CD4-positive, alpha-beta T cell treated with Interleukin-6 for 4 hours (primary cell): ENCODE results near the gene MID1.

Experiments
- DNase-seq: peaks from one replicate; pipeline ENCODE4 v3.0.0-alpha.2; 2020; ENCODE audit warnings: mixed read lengths

MID1 gene

DNA sequence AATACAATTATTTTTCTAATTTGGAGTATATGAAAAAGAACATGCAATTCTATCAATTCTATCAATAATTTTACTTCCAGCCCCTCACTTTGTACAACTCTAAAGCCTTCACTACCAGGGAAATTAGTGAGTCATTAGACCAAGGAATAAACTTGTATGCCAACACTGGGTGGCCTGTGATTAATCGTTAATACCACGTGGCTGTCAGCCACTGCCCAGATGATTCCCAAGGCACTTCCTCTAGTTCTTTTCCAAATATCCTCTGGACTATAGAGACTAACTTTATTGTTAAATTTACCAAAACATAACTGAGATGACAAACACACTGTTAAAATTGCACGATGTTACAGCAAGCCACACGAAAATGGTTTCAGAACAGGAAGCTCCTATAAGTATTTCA is 45.7 kb downstream of the MID1 start:
- DNase-seq = no peak

DNA sequence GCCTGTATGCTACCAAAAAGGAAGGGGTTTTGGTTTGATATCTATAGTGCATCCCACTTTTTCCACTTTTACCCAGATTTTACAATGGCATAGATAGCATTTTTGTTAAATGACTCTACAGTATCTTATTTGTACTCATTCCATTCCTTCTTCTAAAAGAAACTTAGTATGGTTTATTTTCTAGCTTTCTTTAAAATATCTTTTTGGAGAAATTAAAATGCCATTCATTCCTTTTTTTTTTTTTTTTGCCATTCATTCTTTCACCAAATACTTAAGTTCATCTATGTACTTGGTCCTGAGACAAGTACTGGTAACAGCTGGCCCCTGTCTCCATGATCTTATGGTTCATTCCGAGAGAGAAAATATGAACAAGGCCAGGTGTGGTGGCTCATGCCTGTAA is 49.1 kb downstream of the MID1 start:
- DNase-seq = no peak

DNA sequence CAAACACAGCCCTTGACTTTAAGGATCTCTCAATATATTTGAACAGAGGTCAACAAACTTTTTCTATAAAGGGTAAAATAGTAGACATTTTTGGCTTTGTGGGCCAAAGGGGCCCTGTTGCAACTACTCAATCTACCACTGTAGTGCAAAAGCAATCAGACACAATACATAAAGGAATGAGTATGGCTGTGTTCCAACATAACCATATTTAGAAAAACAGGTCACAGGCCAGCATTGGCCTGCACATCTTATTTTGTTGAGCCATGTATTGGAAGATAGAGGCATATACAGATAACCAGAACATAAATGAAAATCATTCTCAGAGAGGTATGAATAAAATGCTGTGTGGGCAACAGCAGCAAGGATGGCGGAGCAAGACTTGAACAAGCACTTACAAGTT is 49.8 kb downstream of the MID1 start:
- no peak for DNase-seq

DNA sequence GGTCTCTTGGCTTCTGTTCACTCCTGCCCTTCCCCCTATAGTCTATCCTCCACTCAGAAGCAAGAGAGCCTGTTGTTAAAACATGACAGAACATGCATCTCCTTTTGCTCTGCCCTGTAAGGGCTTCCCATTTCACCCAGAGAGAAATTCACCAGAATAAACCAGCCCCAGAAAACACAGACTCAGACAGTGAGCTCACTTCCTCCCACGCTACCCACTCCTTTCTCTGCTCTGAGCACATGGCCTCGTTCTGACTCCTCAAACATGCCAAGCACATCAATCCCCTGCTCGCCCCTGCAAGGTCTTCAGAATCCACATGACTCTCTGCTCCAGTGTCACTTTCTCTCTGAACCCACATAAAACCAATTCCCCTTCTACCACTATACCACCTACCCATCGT is 50.4 kb downstream of the MID1 start:
- no peak for DNase-seq

DNA sequence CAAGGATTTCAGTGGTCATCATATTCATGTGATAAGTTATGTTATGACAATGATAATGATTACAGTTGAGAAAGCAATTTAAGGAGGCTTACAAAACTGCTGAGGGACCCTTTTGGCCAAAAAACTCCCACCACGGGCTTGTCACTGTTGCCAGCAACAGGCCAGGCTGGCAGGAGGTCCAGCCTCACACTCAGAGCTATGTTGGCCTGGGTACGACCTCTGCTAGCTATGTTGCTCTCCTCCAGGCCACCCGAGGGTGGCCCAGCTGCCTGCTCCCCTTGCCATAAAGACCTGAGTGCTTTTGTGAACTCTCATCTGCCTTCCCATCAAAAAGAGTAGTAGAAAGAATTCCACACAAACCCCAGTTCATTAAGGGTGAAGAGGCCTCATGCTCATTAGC is 52.0 kb downstream of the MID1 start:
- DNase-seq = no peak

DNA sequence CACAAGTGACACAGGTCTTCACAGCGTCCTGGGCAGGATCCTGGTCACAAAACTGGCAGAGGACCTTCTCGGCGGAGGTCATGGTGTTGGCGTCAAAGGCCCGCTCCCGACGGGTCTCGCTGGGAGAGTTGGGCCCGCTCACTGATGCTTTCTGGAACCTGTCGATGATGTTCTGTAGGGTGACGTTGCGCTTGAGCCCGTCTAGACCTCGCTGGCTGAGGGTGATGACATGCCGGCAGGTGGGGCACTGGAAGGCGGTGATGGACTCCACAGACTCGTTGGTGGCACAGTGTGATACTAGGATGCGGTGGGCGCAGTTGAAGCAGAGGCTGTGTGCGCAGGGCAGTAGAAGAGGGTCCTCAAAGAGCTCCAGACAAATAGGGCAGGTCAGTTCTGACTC is 53.2 kb downstream of the MID1 start:
- DNase-seq = no peak

DNA sequence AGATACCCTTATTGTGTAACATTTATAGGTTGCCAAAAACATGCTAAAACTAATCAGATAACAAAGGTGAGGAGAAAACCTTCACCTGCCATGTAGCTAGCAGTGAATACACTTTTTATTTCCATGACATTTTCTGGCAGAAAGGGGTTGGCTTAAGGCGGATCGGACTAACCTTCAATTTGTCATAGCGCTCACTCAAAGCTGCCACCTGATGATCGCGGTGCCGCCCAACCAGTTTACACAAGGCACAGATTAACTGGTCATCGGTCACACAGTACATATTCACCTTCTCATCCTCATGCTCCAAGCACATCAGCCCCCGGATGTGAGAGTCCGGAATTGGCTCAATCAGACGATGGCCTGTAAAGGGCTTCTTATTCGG is 53.7 kb downstream of the MID1 start:
- DNase-seq = no peak

DNA sequence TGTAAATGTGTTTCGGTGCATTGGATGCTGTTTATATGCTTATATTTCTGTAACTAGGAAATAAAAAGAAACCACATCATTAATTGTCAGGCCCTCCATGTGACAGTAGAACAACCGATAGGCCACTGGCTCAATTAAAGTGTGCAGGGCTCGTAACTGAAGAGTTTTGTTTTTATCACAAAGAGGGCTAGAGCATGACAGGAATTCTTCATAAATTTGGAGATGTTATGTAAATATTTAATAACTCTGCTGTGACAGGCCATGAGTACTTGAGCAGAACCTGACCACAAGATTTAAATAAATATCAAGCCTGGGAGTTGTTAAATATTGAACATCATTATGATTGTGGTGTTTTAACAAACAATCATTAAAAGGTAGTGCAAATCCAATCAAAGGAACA is 55.9 kb downstream of the MID1 start:
- no peak for DNase-seq

DNA sequence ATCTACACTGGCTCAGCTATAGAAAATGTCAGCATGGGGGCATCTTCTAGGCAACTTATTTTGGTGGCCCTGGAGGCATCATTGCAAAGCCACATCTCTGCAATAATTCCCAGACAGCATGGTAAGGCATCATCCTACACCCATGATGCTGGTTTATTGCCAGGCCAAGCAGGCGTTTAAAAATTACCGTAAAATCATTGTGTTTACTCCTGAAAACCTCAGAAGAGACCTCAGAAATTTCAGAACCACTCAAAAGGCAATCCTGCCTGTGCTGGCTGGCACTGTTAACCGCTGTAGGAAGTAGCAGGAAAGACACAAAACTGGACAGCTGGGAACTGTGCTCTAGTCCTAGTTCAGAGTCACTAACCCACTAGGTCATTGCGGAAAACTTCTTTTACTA is 63.2 kb downstream of the MID1 start:
- no peak for DNase-seq

DNA sequence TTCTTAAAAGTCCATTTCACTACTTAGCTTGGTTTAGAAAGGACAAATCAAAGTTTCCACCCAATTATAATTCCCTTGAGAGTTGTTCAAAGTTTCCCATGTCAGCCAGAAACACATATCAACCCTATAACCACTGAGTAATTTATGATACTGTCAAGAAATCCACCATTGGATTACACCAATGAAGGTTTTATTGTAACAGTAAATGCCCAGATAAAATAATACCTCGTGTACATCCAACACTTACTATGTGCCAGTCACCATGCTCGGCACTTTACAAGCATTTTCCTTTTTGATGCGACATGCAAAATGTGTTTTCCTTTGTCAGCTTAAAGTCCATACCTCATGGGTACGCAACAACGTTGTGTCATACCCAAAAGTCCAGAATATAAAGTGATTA is 64.0 kb downstream of the MID1 start:
- no peak for DNase-seq

DNA sequence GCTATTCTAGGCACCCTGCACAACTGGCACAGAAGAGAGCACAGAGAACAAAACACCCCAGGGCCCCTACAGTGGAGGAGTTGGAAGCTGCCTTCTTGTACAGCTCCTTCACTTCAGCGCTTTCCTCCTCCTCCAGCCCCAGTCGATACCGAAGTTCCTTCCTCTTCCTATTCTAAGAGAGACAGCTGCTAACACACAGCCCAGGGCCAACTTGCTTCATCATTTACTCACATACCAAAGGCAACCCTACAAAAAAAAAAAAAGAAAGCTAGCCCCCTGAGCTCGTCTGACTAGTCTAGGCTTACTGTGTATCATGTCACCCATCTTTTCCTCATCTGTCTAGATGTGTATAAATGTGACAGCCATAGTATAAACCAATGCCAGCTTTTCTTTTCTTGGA is 64.5 kb downstream of the MID1 start:
- DNase-seq = no peak

DNA sequence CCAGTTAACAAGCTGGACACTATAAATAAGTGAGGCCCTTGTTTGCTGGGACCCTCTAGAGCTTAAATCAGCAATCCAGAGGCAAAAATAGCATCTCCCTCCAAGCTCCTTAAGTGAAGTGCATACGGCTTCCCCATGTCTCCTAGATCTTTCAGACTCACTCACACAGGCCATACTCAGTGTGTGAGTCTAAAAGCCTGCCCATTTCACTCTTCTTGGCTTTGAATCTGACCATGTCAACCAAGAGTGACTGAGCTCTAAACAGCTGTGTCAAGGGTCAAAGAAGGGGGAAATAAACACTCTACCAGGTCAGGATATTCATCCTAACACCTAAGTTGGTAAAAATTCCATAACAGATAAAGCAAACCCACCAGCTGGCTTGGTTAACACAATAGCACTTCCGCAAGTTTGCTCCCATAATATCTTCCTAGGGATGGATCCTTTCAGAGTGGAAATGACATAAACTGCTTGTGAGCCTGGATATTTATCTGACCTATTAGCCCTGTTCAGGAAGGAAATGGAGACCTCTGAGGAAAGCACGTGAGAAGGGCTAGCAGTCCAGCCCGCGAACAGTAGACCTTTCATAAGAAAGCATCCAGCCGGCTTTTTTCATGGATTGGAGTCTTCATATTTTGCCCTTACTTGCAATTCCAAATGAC is 65.6 kb downstream of the MID1 start:
- no peak for DNase-seq

DNA sequence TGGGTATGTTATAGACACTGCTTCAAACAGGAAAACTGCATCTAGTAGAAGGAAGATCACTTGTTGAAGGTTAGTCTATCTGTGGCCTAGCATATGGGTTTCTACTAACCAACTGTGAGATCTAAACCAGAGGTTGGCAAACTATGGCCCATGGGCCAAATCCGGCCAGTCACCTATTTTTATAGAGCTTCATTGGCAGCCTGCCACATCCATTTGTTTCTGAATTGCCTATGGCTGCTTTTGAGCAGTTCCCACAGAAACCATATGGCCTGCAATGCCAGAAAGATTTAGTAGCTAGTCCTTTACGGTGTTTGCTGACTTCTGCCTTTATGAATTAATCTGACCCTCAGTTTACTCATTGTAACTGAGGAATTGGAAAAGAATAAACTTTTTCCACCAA is 71.1 kb downstream of the MID1 start:
- no peak for DNase-seq

DNA sequence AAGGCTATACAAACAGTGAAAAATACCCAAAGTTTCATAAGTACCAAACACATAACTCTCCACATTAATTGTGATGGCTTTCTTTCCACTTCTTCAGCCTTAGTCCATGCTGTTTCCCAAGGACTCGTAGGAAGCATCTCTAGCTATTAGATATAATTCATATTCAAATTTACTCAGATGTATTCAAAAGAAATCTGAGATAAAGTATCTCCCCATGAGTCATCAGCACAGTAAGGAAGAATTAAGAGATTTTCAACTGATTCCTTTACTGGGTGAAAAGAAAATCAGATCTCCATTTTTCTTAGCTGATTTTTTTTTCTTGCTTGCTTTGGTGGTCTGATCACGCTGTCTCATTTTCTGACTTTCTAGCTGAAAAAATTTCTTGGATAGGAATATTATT is 71.7 kb downstream of the MID1 start:
- no peak for DNase-seq

DNA sequence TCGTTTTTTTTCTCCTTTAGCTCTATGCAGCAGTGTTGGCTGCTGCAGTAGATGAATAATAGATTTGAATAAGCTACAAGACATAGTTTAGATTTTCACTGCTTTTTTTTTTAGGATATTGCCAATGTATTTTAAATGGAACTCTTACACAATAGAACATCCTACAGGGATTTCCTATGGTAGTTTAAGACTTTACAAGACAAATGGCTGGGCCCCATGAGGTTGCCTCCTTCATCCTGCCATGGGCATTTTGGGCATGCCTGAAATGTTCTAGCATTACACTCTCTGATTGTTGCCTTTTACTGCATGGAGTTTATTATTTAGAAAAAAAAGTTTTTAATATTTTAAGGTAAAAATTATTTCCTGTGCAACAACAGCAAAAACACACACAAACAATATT is 74.5 kb downstream of the MID1 start:
- no peak for DNase-seq

DNA sequence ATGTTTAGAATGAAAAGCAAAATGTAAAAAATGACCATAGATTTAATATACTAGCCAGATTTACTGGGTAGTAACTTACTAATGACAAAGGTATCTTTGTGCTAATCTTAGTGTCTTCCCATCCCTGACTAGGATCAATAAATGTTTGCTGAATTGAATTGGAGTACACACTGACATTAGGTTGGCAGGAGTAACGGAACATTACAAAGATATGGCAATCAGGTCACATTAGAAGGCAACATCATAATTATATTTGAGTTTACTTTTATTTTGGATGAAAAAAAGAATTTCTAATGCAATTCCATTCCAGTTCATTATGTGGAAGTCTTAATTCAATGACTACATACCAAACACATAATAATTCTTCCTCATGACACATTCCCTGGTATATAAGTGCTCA is 77.8 kb downstream of the MID1 start:
- no peak for DNase-seq

DNA sequence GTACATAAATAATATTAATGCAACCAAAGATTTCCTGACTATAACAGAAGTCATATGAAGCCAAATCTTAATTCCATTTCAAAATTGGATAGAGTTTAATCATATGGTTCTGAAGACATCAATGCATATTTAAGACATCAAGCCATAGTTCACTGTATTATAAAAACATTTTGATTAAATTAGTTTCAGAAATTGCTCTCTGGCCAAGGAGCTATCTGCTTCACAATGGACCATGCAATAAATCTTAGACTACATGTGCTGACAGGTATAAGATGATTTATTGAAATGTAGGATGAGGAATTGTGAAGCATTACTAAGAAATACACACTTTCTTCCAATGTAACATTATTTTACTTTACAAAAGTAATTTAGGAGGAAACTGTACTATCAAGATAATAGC is 81.6 kb downstream of the MID1 start:
- no peak for DNase-seq

DNA sequence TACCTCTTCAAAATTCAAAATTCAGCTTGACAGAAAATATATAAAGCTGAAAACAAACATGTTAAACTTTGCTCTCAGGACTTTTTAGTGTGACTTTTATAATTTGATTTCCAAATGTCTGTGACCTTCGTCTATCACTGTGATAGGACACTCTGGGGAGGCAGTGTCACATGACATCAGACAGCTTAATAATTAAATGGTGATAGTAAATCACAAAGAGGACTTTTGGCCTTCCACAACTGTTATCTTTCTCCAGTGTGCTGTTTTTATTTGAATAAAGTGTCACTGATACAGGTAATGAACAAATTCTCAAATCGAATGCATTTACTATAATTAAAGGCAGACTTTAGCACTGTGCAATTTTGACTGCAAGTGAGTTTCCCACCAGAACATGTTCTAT is 83.1 kb downstream of the MID1 start:
- DNase-seq = no peak

DNA sequence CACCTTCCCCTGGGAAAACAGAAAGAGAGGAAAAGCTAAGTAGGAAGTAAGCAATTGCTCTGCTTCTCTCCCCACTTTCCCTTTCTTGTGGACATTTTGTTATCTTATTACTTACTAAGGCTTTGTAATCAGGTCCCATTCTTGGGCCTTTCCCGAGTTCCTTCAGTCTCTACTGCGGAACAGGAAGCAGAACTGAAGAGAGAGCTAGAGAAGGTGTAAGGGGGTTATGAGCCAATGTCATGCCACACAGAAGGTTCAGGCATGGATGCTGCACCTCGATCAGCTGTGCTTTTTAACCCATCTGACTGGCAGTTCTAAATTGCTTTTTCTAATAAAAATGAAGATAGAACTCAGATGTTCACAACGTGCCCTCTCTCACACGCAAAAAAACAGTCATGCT is 83.6 kb downstream of the MID1 start:
- no peak for DNase-seq

DNA sequence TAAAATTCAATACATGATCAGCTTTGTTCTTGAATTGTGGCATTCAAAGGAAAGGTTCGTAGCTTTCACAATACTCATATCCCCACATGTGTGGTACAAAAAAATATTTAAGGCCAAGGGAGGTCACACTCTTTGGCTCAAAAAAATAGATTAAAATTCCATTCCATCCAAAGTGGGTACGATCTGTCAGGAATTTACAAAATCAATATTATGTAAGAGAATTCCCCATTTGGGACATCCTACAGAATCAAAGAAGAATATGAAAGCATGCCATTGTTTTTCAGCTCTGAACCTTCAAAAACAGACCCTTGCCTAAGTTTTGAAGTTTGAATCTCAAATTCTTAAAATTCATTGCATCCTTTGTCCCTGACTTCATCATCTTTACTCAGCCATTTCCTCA is 85.8 kb downstream of the MID1 start:
- no peak for DNase-seq

DNA sequence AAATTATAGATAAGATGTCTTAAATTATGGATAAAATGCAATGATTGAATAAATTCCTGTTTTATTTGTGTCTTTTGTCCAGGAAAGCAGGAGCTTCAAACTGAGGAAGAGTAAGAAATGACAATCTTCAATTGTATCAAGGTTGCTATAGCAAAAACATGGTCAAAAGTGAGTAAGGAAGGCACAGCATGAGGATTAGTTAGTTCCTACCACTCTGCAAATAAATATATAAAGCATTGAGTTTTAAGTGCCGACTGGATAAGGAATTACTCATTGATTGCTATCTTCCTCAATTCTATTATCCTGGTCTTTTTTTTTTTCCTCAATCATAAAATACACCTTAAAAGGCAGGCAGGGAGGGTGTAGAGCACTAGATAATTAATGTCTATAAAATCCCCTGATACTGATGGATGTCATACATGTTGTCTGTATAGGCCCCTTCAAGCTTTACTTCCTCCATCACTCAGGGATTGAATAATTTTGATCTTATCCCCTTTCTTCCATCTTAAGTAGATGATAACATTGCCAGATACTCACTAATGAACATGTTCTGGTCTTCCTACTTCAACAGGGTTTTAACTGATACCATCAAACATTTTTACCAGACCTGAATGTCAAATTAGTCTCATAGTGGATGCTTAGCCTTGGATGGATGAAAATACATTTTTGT is 86.6 kb downstream of the MID1 start:
- DNase-seq = no peak

DNA sequence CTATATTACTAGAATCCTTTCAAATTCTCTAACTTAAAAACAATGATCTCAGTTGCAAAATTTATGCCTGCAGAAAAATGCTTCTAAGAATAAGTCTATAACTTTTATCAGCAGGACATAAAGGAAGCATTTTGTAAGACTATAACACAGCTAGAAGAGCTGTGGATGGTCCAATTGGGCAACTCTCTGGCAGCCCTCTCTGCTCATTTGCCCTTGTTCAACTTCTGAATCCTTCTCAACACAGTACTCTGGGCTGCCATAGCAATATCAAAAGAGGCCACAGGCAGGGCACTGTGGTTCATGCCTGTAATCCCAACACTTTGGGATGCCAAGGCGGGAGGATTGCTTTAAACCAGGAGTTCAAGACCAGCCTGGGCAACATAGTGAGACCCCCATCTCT is 88.5 kb downstream of the MID1 start:
- DNase-seq = no peak

DNA sequence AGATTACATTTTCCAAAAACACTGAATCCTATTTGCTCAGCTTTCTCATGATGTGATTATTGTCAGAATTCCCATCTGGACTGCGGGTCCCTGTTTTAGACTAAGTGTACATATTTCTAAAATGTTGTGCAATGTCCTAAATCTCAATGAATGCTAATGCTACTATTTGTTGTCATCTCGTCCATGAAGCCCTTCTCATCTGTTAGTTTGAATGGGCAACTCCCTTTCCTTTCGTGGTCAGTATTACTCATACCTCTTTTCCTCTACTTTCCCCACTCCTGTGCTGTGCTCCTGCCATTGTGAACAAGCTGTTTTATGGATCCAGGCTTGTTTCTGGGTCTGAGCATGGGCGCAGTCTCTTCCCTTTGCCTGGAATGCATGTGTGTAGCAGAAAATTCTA is 91.0 kb downstream of the MID1 start:
- DNase-seq = no peak

DNA sequence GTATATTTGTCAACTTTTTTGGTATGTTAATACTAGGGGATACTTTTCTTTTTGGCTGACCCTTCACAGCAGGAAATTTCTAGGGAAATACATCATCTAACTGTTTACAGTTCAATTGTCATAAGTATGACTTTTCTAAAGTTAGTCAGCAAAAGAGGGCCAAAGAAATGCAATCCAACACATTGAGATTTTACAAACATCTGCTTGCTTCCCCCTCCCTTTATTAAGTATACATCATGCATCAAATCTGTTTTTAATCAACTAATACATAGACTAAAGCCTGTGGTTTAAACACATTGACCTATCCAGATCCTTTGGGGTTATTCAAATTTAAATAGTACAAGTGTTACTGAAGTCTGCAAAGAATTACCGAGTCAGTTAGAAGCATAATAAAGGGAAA is 93.9 kb downstream of the MID1 start:
- DNase-seq = no peak

DNA sequence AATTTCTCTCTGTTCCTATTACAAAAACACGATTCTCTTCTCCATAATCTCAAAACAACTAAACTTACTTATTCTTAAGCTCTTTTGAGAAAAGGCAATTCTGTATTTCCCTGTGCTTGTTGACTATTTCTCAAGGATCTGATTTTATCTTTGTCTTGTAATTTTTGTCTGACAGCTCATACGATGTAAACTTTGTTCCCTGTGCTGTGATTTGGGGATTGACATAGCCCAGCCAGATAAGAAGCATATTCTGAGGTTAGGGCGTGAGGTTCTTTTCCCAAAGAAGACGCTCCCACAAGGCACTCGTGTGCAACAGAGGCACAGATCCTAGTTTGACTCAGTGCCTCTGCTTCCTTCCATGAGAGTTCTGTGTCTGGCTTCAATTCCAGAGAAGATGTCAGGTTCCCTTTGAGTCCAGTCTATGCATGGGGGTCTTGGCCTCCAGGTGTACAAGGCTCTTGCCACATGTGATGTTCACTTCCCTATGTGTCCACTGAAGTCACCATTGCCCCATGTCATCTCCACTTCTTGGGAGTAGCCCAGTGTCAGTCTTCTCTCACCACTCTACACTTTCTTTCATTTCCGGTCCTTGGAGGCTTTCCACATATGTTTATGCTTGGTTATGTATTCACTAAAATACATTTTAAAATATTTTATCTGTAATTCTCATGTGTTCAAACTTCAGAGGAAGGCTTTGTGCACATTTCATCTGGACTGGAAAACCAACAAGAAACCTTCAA is 94.8 kb downstream of the MID1 start:
- no peak for DNase-seq
